SK-MEL-5 (cell line): ENCODE data around the gene ZNF649. TPM values are rescaled to one million over a fixed set of nuclear protein-coding genes. Genes with fewer than 3 reads are reported as not detected.

ENCODE experiments used
- DNase-seq: peaks from one replicate; pipeline ENCODE4 v3.0.0-alpha.2; 2016; ENCODE audit warnings: low read depth, low spot score
- in situ Hi-C: cut with HindIII; loops from 2 replicates; pipeline ENCODE4 v1.10.0; 2016; ENCODE audit warnings: low sequenced_read_pairs, high pct_unique_total_duplicates, low pct_unique_long_range_greater_than_20kb
- total RNA-seq: library from RNA; depleted of rRNA; stranded (reverse); fragments of >200 nt; shearing (Covaris generic); gene quantifications from 2 replicates; pipeline ENCODE4 v1.2.3, GENCODE V29; 2014; rRNA removed

ZNF649 gene
- total RNA-seq, 1 experiment from 2014 or later: 8.0 TPM

DNA sequence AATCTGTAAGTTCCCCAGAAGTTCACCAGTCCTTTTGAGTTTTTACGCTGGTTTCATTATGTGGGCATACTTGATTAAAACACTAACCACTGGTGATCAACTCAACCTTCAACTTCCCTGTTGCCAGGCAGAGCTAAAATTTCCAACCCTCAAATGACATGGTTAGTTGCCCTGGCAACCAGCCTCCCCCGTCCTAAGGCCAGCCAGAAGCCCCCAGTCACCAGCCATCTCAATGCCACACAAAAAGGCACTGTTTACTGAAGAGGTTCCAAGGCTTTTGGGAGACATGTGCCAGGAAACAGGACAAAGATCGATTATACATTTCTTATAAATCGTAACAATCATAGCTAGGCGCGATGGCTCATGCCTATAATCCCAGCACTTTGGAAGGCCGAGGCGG lies 1.6 kb downstream of the ZNF649 start:
- in situ Hi-C loops: no loop called here
- DNase-seq: no peak

DNA sequence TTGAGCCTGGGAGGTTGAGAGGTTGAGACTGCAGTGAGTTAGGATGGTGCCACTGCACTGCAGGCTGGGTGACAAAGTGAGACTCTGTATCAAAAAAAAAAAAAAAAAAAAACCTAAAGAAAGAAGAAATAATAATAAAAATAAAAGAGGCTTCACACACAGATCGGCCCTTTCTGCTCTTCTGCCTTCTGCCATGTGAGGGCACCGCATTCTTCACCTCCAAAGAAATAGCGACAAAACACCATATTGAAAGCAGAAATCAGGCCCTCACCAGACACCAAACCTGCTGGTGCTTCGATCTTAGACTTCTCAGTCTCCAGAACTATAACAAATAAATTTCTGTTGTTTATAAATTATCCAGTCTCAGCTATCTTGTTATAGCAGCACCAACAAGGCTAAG lies 3.0 kb downstream of the ZNF649 start:
- in situ Hi-C loops: no loop called here
- no peak for DNase-seq

DNA sequence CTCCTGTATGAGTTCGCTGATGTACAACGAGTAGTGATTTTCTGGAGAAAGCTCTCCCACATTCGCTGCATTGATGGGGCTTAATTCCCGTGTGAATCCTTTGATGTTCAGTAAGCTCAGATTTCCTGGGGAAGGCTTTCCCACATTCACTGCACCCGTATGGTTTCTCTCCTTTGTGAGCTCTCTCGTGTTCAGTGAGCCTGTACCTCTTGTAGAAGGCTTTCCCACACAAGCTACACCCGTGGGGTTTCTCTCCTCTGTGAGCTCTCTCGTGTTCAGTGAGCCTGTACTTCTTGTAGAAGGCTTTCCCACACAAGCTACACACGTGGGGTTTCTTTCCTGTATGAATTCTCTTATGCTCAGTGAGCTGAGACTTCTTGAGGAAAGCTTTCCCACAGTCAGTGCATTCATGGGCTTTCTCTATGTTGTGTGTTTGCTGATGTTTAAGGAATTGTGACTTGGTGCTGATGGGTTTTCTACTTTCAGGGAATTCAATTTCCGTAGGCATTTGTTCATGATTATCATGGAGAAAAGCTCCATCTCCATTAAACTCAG lies 13.5 kb downstream of the ZNF649 start:
- DNase-seq: no peak
- in situ Hi-C loops: no loop called here

DNA sequence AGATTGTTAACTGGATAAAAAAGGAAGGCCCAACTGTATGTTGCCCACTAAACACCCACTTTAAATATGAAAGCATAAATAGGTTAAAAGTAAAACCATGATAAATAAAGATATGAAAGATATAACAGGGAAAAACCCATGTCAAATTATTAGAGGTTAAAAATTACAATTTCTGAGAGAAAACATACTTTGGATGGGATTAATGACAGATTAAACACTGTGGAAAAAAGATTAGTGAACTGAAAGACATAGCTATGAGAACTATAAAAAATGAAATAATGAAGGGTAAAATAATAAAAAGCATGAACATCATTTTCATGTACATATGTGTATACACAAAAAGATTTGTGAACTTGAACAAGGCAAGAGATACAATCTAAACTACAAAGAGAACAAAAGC lies 14.9 kb downstream of the ZNF649 start:
- DNase-seq: no peak
- in situ Hi-C loops: no loop called here

DNA sequence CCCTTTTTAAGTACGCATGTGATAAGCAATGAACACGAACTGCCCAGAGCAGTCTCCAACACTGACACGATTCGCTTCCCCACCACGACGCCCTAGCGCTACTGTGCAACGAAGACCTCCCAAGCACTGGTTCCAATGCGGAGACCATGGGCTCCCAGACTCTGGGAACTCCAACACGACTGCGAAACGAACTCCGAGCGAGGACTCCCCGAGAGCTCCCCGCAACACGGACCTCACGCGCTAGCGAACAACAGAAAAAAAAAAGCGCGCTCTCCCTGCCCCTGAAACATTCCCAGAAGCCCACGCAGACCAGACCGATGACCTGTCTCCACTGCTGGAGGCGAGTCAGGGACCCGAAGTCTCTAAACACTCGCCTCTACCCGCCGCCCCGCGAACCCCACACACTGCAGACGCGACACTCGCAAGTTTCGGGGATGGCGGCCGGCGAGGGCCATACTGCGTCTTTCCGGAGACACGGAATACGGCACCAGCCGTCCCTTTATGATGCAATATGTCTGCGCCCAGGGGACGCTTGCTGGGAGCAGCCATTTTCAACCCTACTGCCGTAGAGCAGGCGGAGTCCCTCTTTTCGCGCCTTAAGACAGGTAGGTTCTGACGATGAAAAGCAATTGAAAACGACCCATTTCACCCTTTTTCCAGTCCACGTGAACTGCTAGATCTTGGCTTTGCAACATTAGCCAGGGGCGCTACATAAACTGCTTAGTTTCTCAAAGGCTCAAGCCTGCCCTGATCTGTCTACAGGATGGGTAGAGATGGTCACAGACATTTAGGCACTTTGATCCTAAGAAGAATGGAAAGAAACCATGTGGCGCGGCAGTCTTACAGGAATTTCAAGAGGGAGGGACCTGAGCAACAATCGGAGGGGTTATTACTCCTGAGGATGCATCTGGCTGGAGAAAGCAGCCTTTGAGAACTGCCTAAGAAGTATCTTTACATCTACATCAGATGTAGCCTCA lies 17.0 kb downstream of the ZNF649 start, which contains the start of gene ZNF577:
Gene ZNF577, minus strand, starts transcription at position 430 of the 977 bp plus-strand sequence. CDS start 7,569 bp downstream, outside the sequence.
- in situ Hi-C loops: no loop called here
- DNase-seq: peak; percentile 89

DNA sequence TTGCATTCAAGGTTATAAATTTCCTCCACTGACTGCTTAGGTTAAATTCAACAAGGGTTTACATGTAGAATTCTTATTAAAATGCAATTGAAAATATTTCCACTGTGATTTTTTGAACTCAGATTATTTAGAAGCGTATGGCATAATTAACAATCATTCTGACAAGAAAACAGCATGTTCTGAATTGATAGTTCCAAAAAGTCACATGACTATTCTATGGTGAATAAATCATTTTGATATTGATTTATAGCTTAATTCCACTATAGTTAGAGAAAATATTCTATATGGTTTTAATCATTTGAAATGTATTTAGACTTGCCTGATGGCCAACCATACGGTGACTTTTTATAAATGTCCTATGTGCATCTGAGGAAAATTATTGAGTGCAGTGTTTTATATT lies 20.1 kb downstream of the ZNF649 start:
- in situ Hi-C loops: no loop called here
- no peak for DNase-seq

DNA sequence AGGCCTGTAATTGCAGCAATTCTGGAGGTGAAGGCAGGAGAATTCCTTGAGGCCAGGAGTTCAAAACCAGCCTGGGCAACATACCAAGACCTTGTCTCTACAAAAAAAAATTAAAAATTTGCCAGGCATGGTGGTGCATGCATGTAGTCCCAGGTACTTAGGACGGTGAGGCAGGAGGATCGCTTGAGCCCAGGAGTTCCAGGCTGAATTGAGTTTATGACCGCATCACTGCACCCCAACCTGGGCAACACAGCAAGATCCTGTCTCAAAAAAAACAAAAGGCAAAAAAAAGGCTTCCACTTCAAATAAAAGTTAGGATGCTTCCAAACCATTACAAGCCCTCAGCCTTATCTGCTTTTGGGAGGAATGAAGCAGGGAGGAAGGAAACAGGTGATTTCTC lies 22.3 kb downstream of the ZNF649 start:
- DNase-seq: no peak
- in situ Hi-C loops: no loop called here

DNA sequence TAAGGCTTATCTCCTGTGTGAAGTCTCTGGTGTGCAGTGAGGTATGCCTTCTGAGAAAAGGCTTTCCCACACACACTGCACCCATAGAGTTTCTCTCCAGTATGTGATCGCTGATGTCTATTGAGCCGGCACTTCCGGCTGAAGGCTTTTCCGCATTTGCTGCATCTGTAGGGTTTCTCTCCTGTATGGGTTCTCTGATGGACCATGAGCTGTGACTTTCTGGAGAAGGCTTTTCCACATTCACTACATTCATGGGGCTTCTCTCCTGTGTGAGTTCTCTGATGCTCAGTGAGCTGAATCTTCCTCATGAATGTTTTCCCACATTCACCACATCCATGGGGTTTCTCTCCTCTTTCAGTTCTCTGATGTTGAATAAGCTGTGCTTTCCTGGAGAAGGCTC lies 31.7 kb downstream of the ZNF649 start:
- in situ Hi-C loops: no loop called here
- no peak for DNase-seq

DNA sequence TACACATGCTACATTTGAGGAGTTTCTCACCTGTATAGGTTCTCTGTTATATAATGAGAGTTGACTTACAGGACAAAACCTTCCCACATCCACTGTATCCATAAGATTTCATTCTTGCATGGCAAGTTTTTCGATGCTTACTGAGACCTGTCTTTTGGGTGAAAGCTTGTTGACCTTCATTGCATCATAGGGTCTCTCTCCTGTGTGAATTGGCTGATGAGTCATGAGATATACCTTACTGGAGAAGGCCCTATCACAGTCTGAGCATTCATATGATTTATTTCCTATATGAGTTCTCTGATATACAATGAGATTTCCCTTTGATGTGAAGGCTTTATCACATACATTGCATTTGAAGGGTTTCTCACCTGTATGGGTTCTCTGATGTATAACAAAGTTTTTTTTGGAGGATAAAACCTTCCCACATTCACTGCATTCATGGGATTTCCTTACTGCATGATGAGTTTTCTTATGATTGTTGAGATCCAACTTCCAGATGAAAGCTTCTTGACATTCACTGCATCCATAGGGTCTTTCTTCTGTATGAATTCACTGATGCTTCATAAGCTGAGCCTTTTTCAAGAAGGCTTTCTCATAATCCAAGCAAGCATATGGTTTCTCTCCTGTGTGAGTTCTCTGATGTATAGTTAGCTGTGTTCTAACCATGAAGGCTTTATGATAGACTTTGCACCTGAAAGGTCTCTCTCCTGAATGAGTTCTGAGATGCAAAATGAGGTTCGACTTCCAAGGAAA lies 42.8 kb downstream of the ZNF649 start:
- in situ Hi-C loops: no loop called here

More for the DNA sequence above, 42.8 kb downstream of the ZNF649 start:
- DNase-seq: no peak

Other genes with a start within 250 kb of the ZNF649 start
- 2.0 and 3.5 TPM in 2 replicates for gene SPACA6, start 211.7 kb downstream of the ZNF649 start, total RNA-seq
- not detected in 2 replicates for gene HAS1, start 181.0 kb downstream of the ZNF649 start, total RNA-seq
- gene FPR1, start 153.1 kb downstream of the ZNF649 start, total RNA-seq: not detected in 2 replicates
- gene FPR2, start 143.8 kb downstream of the ZNF649 start, total RNA-seq: not detected in 2 replicates
- gene FPR3, start 109.9 kb downstream of the ZNF649 start, total RNA-seq: not detected in 2 replicates
- 5.7 and 6.2 TPM in 2 replicates for gene ZNF577, start 17.1 kb downstream of the ZNF649 start, total RNA-seq
- 7.3 and 8.1 TPM in 2 replicates for gene ZNF613, start 22.5 kb upstream of the ZNF649 start, total RNA-seq
- gene ZNF350, start 81.8 kb upstream of the ZNF649 start, total RNA-seq: 6.1 and 9.1 TPM in 2 replicates
- 6.6 and 7.7 TPM in 2 replicates for gene ZNF615, start 103.2 kb upstream of the ZNF649 start, total RNA-seq
- gene ZNF614, start 123.4 kb upstream of the ZNF649 start, total RNA-seq: 7.7 and 9.0 TPM in 2 replicates
- 3.6 and 4.5 TPM in 2 replicates for gene ZNF432, start 143.8 kb upstream of the ZNF649 start, total RNA-seq
- gene ZNF841, start 190.7 kb upstream of the ZNF649 start, total RNA-seq: 10.0 and 10.1 TPM in 2 replicates
- gene ZNF616, start 234.9 kb upstream of the ZNF649 start, total RNA-seq: 6.3 and 6.5 TPM in 2 replicates